Muscle layer of duodenum (tissue), 2 donors: ENCODE measurements around the gene ICAM4.
A peak's percentile ranks its signal among the peaks of the same experiment; 100 is the strongest.
"Not testable (repeated sequence)": the region's sequence is repeated elsewhere in the genome, so short reads cannot be mapped to it uniquely, and the experiment has no call there.

ENCODE experiments used
- H3K27ac ChIP-seq: one replicate; pipeline ENCODE4 v1.7.0; 2013; ENCODE audit warnings: mild to moderate bottlenecking, low read length
- H3K27me3 ChIP-seq: one replicate; pipeline ENCODE4 v1.7.0; 2013; ENCODE audit warnings: low read depth, mild to moderate bottlenecking, control low read depth, low read length
- H3K36me3 ChIP-seq, 2 donors: one replicate each; pipeline ENCODE4 v1.7.0; 2013; ENCODE audit warnings: low read length in 2 of 2, control low read depth in 1 of 2, mild to moderate bottlenecking in 1 of 2; ENCODE audit not compliant: insufficient read depth in 2 of 2, control insufficient read depth in 1 of 2
- H3K4me1 ChIP-seq, 2 donors: one replicate each; pipeline ENCODE4 v1.7.0; 2013; ENCODE audit warnings: low read length in 2 of 2, mild to moderate bottlenecking in 2 of 2, control low read depth in 1 of 2, moderate library complexity in 1 of 2; ENCODE audit not compliant: insufficient read depth in 2 of 2, control insufficient read depth in 1 of 2
- H3K4me3 ChIP-seq, 2 donors: one replicate each; pipeline ENCODE4 v1.7.0; 2013; ENCODE audit warnings: low read length in 2 of 2, low read depth in 1 of 2, mild to moderate bottlenecking in 1 of 2
- H3K9me3 ChIP-seq, 2 donors: one replicate each; pipeline ENCODE4 v1.7.0; 2013; ENCODE audit warnings: low read length in 2 of 2, control low read depth in 1 of 2, mild to moderate bottlenecking in 1 of 2; ENCODE audit not compliant: control insufficient read depth in 1 of 2
- donor health status: healthy.

Gene ICAM4

GRCh38 chr19:10286803-10287737 is at the start of gene ICAM4:
Gene ICAM4 (plus strand): TSS chr19:10286955. CDS start chr19:10287013, 58 bp downstream.
- peaks cover 17 to 29% of the 10 kb centered on the region in 2 donors for H3K36me3 ChIP-seq
- H3K9me3 ChIP-seq = no peaks in the 10 kb centered on the region
- H3K27ac ChIP-seq = no peak within 1 kb of the TSS
- H3K27me3 ChIP-seq = peaks cover 42% of the 10 kb centered on the region
- peaks cover 5 to 60% of the 10 kb centered on the region in 2 donors for H3K4me1 ChIP-seq
- H3K4me3 ChIP-seq = no peak within 1 kb of the TSS

- Histone ChIP-seq H3K27ac (no peak overlapping the region), H3K27me3 (no peaks in the 10 kb centered on the region), H3K4me3 (no peak overlapping the region), H3K4me1 (peaks cover 0 to 3% of the 10 kb centered on the region in 2 donors), H3K36me3 (no peaks in the 10 kb centered on the region), H3K9me3 (no peaks in the 10 kb centered on the region)
These were observed 49.1 kb upstream of the ICAM4 start for GRCh38 chr19:10237702-10238101.

- Histone ChIP-seq H3K4me3 (no peak overlapping the region), H3K27ac (no peak overlapping the region), H3K4me1 (peaks cover 0 to 3% of the 10 kb centered on the region in 2 donors), H3K27me3 (no peaks in the 10 kb centered on the region), H3K36me3 (no peaks in the 10 kb centered on the region), H3K9me3 (no peaks in the 10 kb centered on the region)
These were observed 48.5 kb upstream of the ICAM4 start for GRCh38 chr19:10238172-10238783.

- not testable (repeated sequence) for H3K4me3 ChIP-seq, H3K9me3 ChIP-seq, H3K27ac ChIP-seq, H3K36me3 ChIP-seq, H3K27me3 ChIP-seq, H3K4me1 ChIP-seq
These were observed 44.8 kb upstream of the ICAM4 start for GRCh38 chr19:10241826-10242449.

GRCh38 chr19:10243606-10244005 is 43.1 kb upstream of the ICAM4 start:
- no peaks in the 10 kb centered on the region for H3K27me3 ChIP-seq
- no peaks in the 10 kb centered on the region for H3K36me3 ChIP-seq
- H3K4me1 ChIP-seq = no peaks in the 10 kb centered on the region
- H3K4me3 ChIP-seq = no peak overlapping the region
- no peaks in the 10 kb centered on the region for H3K9me3 ChIP-seq
- H3K27ac ChIP-seq = no peak overlapping the region

GRCh38 chr19:10245189-10245939 is 41.4 kb upstream of the ICAM4 start:
- Histone ChIP-seq H3K36me3 (no peaks in the 10 kb centered on the region), H3K27ac (no peak overlapping the region), H3K4me1 (no peaks in the 10 kb centered on the region), H3K27me3 (no peaks in the 10 kb centered on the region), H3K9me3 (no peaks in the 10 kb centered on the region), H3K4me3 (no peak overlapping the region)

- H3K27ac ChIP-seq = no peak overlapping the region
- H3K4me3 ChIP-seq = no peak overlapping the region
- H3K36me3 ChIP-seq = no peaks in the 10 kb centered on the region
- H3K27me3 ChIP-seq = no peaks in the 10 kb centered on the region
- no peaks in the 10 kb centered on the region for H3K9me3 ChIP-seq
- peaks cover 0 to 5% of the 10 kb centered on the region in 2 donors for H3K4me1 ChIP-seq
These were observed 40.2 kb upstream of the ICAM4 start for GRCh38 chr19:10246511-10246910.

GRCh38 chr19:10251792-10252694 is 34.7 kb upstream of the ICAM4 start, which contains the start of gene MRPL4:
Gene MRPL4 (plus strand): TSS chr19:10252214. CDS start chr19:10252254, 40 bp downstream.
- peak within 1 kb of the TSS; percentile 80 to 91 for H3K4me3 ChIP-seq
- H3K9me3 ChIP-seq = no peaks in the 10 kb centered on the region
- no peaks in the 10 kb centered on the region for H3K27me3 ChIP-seq
- peaks cover 0 to 15% of the 10 kb centered on the region in 2 donors for H3K4me1 ChIP-seq
- peak within 1 kb of the TSS; percentile 72 for H3K27ac ChIP-seq
- H3K36me3 ChIP-seq = peaks cover 8 to 30% of the 10 kb centered on the region in 2 donors

- H3K27me3 ChIP-seq = no peaks in the 10 kb centered on the region
- H3K27ac ChIP-seq = peak overlapping the region; percentile 72
- H3K4me1 ChIP-seq = peaks cover 0 to 15% of the 10 kb centered on the region in 2 donors
- peak overlapping the region; percentile 80 to 91 for H3K4me3 ChIP-seq
- H3K9me3 ChIP-seq = no peaks in the 10 kb centered on the region
- peaks cover 15 to 36% of the 10 kb centered on the region in 2 donors for H3K36me3 ChIP-seq
These were observed 34.0 kb upstream of the ICAM4 start for GRCh38 chr19:10252707-10253106.

GRCh38 chr19:10254244-10254643 is 32.5 kb upstream of the ICAM4 start:
- Histone ChIP-seq H3K4me1 (peaks cover 0 to 15% of the 10 kb centered on the region in 2 donors), H3K4me3 (no peak overlapping the region), H3K27me3 (no peaks in the 10 kb centered on the region), H3K9me3 (no peaks in the 10 kb centered on the region), H3K36me3 (peaks cover 24 to 46% of the 10 kb centered on the region in 2 donors), H3K27ac (no peak overlapping the region)
